Left ventricle myocardium inferior (tissue), 1 donor: ENCODE measurements around the gene SPIB. TPM values are rescaled to one million over a fixed set of nuclear protein-coding genes. Genes with fewer than 3 reads are reported as not detected.
"Not testable (repeated sequence)": the region's sequence is repeated elsewhere in the genome, so short reads cannot be mapped to it uniquely, and the experiment has no call there.

Source experiments
- DNase-seq: peaks from one replicate; pipeline ENCODE4 v3.0.0-alpha.2; 2020
- H3K27ac ChIP-seq: fragments of 200-600 bp; replicated peaks from 2 replicates; pipeline ENCODE4 v1.8.0; 2021
- H3K27me3 ChIP-seq: fragments of 200-600 bp; 2 replicates; pipeline ENCODE4 v1.8.0; 2021; ENCODE audit warnings: low read depth
- H3K36me3 ChIP-seq: fragments of 200-600 bp; 2 replicates; pipeline ENCODE4 v1.8.0; 2021
- H3K4me1 ChIP-seq: fragments of 200-600 bp; 2 replicates; pipeline ENCODE4 v1.8.0; 2021
- H3K4me3 ChIP-seq: fragments of 200-600 bp; 2 replicates; pipeline ENCODE4 v1.8.0; 2021; ENCODE audit warnings: mild to moderate bottlenecking, moderate library complexity
- H3K9me3 ChIP-seq: fragments of 200-600 bp; replicated peaks from 2 replicates; pipeline ENCODE4 v1.8.0; 2021
- CTCF ChIP-seq: fragments of 200-600 bp; IDR thresholded peaks from 2 replicates; pipeline ENCODE4 v1.8.0; 2021; ENCODE audit warnings: antibody characterized with exemption, mild to moderate bottlenecking, borderline replicate concordance
- intact Hi-C: fragments of 100-400 bp; cut with micrococcal nuclease; formaldehyde crosslinking; loops from one replicate; pipeline ENCODE4 v1.11.0; 2022
- total RNA-seq: library from RNA; stranded (reverse); fragmentation: NEBNext Ultra II Directional; extraction: Animal tissue kit (Norgen Biotek cat#: 25700); gene quantifications from one replicate; pipeline ENCODE4 v1.2.1, GENCODE V29; 2021
- donor health status: DM: no; HTN: yes; CAD: no; lungs with severe emphysema.

Gene SPIB
- total RNA-seq, 1 donor from 2014 or later: not detected

DNA sequence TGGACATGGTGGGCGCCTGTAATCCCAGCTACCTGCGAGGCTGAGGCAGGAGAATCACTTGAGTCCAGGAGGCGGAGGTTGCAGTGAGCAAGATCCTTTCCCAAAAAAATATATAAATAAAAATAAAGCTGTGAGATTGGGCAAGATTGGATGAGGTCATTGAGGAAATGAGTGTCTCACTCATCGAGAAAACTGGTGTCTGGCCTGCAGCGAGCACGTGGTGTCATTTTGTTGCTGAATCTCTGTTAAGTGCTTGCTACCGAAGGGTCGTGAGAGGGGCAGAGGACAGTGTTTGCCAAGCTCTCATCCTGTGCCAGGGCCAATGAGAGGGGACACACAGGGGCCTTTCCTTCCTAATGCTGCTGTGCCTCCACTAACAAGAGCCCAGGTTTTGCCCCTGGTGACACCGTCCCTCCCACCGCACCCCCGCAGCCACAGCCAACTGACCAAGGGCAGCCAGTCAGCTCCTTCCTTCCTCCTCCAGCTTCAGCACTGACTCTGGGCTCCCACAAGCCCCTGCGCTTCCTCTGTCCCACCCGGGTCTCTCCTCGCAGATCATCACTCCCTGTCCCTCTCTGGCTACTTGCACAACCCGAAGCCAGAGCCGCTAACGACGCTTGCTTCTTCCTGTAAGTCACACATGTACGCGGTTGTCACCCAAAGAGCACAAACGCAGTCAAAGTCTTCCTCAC, 31.4 kb upstream of the SPIB start:
- intact Hi-C loops: no loop called here
- Histone ChIP-seq H3K4me1 (peaks cover 21% of the 10 kb centered on the region), H3K27ac (no peak overlapping the region), H3K27me3 (no peaks in the 10 kb centered on the region), H3K9me3 (no peaks in the 10 kb centered on the region), H3K4me3 (no peak overlapping the region), H3K36me3 (peaks cover 6% of the 10 kb centered on the region)
- no peak for TF ChIP-seq CTCF
- DNase-seq: no peak

GRCh38 chr19:50387868-50388245, 30.9 kb upstream of the SPIB start:
- H3K4me1 ChIP-seq: peaks cover 21% of the 10 kb centered on the region
- DNase-seq: no peak
- H3K9me3 ChIP-seq: no peaks in the 10 kb centered on the region
- TF ChIP-seq CTCF: no peak
- no peak overlapping the region for H3K4me3 ChIP-seq
- no peak overlapping the region for H3K27ac ChIP-seq
- intact Hi-C loops: no loop called here
- peaks cover 3% of the 10 kb centered on the region for H3K36me3 ChIP-seq
- H3K27me3 ChIP-seq: no peaks in the 10 kb centered on the region

- H3K27ac ChIP-seq, intact Hi-C loops, DNase-seq, H3K9me3 ChIP-seq, H3K27me3 ChIP-seq, H3K4me3 ChIP-seq, H3K36me3 ChIP-seq, H3K4me1 ChIP-seq: not testable (repeated sequence)
Observed at GRCh38 chr19:50390295-50390694, 28.4 kb upstream of the SPIB start.

- H3K9me3 ChIP-seq, intact Hi-C loops, DNase-seq, H3K27ac ChIP-seq, H3K4me3 ChIP-seq, H3K27me3 ChIP-seq, H3K36me3 ChIP-seq, H3K4me1 ChIP-seq: not testable (repeated sequence)
Observed at GRCh38 chr19:50390952-50391351, 27.8 kb upstream of the SPIB start.

DNA sequence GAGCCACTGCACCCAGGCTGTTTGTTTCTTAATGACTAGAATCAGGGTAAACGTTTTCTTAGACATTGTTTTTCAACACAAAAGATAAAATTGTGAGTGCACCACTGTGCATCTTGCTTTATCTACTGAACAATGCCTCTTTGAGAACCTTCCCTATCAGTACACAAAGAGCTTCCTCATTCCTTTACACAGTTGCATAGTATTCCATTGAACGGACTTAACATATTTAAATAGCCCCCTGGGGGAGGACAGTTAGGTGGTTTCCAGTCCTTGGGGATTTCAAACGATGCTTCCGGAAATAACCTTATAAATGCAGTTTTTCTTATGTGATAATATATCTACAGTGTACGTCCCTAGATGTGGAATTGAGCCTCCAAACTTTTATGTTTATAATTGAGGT, 26.0 kb upstream of the SPIB start:
- H3K27me3 ChIP-seq: no peaks in the 10 kb centered on the region
- intact Hi-C loops: no loop called here
- TF ChIP-seq CTCF: no peak

DNA sequence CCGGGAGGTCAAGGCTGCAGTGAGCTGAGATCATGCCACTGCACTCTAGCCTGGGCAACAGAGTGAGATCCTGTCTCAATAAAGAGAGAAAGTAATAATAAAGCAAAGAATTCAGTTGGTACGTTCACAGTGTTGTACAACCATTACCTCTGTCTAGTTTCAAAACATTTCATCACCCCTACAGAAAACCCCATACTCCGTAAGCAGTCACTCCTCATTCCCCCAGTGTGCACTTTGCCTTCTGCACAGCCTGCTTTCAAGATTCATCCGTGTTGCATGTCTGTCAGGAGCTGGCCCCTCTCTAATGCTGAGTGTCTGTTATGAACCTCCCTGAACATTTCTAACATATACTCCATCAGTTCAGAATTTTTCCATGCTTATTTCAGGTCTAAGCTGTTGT, 25.1 kb upstream of the SPIB start:
- DNase-seq: no peak
- TF ChIP-seq CTCF: no peak
- Histone ChIP-seq H3K4me1 (no peaks in the 10 kb centered on the region), H3K4me3 (no peak overlapping the region), H3K36me3 (no peaks in the 10 kb centered on the region), H3K27ac (no peak overlapping the region), H3K9me3 (no peaks in the 10 kb centered on the region), H3K27me3 (no peaks in the 10 kb centered on the region)
- intact Hi-C loops: no loop called here

More for the DNA sequence above, 26.0 kb upstream of the SPIB start:
- Histone ChIP-seq H3K27ac (no peak overlapping the region), H3K4me1 (no peaks in the 10 kb centered on the region), H3K4me3 (no peak overlapping the region), H3K9me3 (no peaks in the 10 kb centered on the region), H3K36me3 (no peaks in the 10 kb centered on the region)
- DNase-seq: no peak
